Inflammatory macrophage treated with lipopolysaccharide for 4 hours (primary cell): Measurements from ENCODE around the gene NOP9.
"Not testable (repeated sequence)": the region's sequence is repeated elsewhere in the genome, so short reads cannot be mapped to it uniquely, and the experiment has no call there.

Experiments used
- DNase-seq: peaks from one replicate; pipeline ENCODE4 v3.0.0-alpha.2; 2020

The NOP9 gene

DNA sequence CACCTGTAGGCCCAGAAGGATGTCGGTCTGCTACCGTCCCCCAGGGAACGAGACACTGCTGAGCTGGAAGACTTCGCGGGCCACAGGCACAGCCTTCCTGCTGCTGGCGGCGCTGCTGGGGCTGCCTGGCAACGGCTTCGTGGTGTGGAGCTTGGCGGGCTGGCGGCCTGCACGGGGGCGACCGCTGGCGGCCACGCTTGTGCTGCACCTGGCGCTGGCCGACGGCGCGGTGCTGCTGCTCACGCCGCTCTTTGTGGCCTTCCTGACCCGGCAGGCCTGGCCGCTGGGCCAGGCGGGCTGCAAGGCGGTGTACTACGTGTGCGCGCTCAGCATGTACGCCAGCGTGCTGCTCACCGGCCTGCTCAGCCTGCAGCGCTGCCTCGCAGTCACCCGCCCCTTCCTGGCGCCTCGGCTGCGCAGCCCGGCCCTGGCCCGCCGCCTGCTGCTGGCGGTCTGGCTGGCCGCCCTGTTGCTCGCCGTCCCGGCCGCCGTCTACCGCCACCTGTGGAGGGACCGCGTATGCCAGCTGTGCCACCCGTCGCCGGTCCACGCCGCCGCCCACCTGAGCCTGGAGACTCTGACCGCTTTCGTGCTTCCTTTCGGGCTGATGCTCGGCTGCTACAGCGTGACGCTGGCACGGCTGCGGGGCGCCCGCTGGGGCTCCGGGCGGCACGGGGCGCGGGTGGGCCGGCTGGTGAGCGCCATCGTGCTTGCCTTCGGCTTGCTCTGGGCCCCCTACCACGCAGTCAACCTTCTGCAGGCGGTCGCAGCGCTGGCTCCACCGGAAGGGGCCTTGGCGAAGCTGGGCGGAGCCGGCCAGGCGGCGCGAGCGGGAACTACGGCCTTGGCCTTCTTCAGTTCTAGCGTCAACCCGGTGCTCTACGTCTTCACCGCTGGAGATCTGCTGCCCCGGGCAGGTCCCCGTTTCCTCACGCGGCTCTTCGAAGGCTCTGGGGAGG lies 11.3 kb downstream of the NOP9 start, which contains the start of gene LTB4R:
Gene LTB4R (plus strand): TSS at position 857 of the 959 bp plus-strand sequence. CDS start 4,150 bp downstream, outside the sequence.
- DNase-seq, result no peak

DNA sequence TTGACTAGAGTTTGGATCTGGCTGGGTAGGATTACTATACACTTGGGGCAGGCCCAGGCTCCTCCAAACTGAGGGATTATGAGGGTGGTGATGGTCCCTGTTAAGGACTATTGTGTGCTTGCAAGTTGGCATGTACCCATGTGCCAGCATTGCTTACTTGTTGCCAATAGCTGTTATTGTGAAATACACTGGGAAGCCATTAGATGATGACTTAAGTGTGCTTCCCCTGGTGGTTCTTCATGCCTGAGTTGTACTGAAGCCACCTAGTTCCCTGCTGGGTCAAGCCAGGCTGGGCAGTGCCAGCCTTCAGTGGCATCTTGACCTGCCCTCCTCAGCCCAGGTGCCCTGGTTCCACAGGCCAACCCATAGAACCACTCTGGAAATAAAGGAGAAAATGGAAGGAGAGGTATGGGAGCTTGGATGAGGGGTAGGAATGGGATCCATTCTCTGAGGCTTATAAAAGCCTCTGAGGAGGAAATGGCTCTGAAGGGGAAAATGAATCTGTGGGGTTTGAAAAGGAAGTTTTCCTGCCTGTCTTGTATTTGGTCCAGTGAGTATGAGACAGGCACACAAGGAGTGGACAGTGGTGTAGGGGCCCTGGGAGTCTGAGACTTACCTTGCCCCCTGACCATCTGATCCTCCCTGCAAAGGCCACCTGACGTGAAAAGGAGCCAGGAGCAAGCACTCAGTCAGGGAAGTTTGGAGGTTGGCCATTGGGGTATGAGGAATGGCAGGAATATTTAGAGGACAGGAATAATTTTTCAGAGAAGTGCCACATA lies 12.4 kb downstream of the NOP9 start:
- peak; percentile 87 for DNase-seq

DNA sequence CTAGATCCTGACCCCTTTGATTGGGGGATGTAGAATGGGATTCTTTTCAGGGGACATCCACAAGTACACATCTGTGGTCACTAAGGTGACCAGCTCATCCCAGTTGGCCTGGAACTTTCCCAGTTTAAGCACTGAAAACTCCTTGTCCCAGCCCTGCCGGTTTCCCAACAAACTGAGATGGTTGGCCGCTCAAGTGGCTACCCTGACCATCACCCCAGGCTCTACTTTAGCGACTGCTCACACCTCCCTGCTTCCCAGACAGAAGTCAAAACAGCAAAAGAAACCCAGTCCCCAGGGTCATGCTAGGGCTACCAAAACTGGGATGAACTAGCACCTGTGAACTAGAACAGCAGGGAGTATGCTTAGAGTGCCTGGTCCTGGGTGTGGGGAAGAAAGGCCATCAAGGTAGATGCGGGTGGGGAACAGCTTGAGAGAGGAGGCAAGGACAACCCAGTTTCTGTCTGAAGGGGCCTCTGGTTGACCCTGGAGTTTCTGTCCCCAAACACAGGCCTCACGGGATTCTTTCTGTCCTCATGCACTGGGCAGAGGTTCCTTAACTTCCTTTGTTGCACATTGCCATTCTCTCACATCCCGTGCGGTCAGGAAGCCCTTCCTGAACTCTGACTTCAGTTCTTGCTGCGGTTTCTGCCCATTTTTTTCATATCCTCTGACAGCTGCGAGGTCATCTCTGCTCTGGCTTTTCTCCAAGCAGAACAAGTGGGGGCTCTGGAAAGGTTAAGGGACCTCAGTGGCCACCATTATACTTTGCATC lies 13.3 kb downstream of the NOP9 start:
- DNase-seq, result peak; percentile 91

DNA sequence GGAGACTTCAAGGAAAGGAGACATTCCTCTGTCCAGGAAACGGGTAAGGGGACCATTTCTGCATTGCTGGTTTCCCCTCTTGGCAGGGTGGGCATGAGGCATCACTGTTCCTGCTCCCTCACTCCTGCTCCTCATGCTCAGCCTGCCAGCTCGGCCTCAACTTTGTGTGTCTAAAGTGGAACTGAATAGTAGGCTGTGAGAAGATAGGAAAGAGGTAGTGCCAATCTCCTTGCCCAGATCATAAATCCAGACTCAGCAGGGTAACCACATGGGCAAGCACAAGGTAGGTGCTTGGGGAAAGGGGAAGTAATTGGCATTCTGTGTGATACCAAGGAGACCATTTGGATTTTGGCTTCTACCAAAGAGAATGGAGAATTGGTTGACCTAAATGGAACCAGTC lies 14.3 kb downstream of the NOP9 start:
- peak; percentile 29 for DNase-seq

DNA sequence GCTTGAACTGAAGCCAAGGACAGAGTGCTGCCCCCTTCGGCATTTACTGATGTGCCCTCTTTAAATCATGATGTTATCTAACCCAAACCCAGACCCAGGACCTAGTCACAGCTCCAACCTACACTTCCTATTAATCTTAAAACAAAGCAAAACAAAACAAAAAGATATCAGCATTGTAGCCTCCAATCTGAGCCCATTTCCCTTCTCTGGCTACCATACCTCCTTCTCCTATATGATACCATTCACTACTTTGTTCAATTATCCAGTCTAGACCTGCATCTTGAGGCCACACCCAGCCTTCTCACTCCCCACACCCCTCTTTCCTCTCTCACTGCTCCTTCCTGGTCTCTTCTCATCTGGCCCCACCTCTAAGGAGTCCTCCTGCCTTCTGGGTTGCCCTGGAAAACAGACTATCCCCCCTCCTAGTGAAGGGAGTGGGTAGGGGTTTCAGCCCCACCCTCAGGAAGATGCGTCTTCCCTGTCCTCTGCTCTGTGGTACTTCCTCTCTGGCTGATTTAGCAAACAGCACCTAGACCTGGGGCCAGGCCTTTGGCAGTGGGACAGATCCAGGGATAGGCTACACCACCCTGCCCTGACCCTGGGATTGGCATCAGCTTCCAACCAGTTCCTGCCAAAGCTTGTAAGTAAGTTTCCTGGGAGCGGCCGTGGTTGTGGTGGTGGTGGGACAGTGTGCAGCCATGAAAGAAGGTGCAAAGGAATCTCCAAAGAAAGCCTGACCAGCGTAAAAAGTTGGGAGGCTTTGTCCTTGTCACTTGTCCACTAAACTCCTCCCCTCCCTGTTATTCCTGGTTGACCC lies 14.9 kb downstream of the NOP9 start:
- no peak for DNase-seq

DNA sequence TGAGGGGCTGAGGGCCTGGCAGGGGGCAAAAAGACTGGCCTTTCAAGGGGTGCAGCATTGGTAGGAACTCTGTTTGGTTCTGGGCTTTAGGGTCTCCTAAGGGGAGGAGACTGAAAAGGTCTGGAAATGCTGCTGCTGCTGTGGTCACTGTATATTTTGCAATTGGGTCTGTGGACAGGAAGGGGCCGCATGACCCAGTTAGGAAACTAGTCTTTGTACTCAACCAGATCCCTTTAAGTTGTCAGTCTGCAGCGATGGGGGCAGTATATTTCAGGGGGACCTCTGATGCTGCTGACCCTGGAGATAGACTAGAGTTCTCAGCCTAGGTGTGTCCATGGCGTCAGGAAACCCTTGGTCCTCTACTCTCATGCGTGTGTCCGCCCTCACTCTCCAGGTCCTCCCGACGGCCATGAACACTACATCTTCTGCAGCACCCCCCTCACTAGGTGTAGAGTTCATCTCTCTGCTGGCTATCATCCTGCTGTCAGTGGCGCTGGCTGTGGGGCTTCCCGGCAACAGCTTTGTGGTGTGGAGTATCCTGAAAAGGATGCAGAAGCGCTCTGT lies 15.7 kb downstream of the NOP9 start:
- peak; percentile 43 for DNase-seq

DNA sequence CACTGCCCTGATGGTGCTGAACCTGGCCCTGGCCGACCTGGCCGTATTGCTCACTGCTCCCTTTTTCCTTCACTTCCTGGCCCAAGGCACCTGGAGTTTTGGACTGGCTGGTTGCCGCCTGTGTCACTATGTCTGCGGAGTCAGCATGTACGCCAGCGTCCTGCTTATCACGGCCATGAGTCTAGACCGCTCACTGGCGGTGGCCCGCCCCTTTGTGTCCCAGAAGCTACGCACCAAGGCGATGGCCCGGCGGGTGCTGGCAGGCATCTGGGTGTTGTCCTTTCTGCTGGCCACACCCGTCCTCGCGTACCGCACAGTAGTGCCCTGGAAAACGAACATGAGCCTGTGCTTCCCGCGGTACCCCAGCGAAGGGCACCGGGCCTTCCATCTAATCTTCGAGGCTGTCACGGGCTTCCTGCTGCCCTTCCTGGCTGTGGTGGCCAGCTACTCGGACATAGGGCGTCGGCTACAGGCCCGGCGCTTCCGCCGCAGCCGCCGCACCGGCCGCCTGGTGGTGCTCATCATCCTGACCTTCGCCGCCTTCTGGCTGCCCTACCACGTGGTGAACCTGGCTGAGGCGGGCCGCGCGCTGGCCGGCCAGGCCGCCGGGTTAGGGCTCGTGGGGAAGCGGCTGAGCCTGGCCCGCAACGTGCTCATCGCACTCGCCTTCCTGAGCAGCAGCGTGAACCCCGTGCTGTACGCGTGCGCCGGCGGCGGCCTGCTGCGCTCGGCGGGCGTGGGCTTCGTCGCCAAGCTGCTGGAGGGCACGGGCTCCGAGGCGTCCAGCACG lies 16.4 kb downstream of the NOP9 start:
- DNase-seq, result no peak

DNA sequence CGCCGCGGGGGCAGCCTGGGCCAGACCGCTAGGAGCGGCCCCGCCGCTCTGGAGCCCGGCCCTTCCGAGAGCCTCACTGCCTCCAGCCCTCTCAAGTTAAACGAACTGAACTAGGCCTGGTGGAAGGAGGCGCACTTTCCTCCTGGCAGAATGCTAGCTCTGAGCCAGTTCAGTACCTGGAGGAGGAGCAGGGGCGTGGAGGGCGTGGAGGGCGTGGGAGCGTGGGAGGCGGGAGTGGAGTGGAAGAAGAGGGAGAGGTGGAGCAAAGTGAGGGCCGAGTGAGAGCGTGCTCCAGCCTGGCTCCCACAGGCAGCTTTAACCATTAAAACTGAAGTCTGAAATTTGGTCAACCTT lies 16.9 kb downstream of the NOP9 start:
- no peak for DNase-seq

DNA sequence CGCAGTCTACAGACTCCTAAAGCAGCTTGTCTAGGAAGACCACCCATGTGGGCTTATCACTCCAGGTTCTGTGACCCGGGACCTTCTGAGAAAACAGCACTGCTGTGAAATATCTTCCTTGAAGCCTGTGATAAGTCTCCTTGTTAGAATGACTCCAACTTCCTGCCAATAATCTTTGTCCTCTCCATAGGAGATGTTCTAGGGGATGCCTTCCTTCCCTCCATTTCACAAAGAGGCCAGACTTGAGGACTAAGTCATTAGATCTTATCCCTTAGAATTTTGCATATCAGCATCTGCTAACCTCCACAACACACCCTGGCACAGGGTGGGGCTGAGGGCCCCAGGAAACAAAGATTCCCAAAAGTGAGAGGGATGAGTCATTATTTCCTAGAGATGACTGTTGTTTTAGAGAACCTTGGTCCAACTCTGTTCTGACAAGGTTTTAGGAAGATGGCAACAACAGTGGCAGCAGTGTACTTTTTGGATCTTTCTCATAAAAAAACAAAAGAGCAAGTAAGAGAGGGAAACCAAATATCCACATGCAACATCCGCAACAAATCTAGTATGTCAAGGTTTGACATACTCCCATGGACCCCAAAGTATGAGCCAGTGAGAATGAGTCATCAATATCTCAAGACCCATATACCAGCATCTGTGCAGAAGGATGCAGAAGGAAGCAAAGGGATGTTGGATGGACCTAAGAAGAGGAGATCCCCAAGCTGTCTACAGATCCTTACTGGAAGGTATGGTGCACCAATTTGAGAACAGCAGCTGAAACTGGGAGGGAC lies 17.7 kb downstream of the NOP9 start:
- peak; percentile 42 for DNase-seq

DNA sequence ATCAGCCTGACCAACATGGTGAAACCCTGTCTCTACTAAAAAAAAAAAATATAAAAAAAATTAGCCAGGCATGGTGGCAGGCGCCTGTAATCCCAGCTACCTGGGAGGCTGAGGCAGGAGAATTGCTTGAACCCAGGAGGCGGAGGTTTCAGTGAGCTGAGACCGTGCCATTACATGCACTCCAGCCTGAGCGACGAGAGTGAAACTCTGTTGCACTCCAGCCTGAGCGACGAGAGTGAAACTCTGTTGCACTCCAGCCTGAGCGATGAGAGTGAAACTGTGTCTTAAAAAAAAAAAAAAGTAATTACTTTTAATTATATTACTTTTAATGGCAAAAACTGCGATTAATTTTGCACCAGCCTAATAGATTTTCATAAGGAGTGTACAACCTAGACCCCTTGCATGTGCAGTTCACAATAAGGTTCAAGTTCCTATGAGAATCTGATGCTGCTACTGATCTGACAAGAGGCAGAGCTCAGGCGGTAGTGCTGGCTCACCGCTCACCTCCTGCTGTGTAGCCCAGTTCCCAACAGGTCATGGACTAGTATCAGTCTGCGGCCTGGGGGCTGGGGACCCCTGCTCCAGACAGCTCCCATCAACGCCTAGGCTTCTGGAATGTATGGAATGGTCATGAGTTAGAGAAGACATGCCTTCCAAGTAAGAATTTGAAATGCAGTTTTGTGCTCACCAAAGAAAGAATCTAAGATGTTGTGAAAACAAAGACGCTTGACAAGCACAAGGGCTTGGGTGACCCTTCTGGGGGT lies 21.7 kb downstream of the NOP9 start:
- DNase-seq, result no peak

DNA sequence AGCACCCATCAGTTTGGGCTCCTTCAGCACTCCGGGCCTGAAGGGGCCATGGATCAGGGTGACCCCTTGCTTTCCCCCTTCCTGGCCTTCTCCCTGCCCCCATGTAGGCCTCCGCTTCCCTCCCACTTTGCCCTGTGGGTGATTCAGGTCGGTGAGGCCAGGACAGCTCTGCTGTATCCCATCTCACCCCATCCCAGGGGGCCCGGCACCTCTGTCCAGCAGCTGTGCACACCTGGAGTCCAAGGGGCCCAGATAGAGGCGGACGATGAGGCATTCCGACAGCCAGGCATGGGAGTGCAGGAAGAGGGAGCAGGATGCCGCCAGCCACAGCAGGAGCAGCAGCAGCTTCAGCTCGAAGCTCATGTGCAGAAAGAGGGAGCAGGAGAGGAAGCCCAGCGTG lies 23.0 kb downstream of the NOP9 start:
- no peak for DNase-seq

DNA sequence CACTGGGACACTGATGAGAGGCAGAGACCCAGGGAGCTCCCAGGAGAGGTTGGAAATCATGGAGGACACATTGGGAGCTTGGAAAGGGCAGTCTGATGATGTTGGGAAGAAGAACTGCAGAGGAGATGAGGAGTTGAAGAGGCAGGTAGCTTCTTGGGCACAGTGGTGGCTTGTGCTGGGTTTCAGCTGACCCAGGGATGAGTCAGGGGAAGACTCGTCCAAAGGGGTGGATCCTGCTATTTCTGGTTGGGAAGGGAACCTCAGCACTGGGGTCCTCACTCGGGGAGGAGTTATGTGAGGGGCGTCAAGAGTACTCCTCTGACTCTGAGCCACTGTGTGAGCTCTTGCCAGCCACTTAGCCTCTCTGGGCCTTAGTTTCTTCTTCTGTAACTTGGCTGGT lies 23.7 kb downstream of the NOP9 start:
- no peak for DNase-seq

DNA sequence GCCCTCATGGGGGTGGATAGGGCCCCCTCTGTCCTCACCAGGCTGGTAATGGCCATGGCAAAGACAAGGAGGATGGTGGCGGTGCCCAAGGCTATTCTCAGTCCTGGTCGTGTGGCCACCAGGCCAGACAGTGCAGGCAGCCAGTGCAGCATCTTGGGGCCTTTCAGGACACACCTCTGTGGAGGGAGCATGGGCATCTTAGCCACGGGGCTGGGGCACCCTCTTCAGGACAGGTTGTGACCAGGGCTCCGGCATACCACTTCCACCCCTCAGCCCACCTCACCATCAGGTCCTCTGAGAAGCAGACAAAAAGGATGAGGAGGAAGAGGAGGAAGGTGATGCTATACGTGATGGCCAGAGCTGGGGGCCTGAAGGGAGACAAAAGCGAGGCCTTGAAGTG lies 24.4 kb downstream of the NOP9 start:
- DNase-seq, result no peak

DNA sequence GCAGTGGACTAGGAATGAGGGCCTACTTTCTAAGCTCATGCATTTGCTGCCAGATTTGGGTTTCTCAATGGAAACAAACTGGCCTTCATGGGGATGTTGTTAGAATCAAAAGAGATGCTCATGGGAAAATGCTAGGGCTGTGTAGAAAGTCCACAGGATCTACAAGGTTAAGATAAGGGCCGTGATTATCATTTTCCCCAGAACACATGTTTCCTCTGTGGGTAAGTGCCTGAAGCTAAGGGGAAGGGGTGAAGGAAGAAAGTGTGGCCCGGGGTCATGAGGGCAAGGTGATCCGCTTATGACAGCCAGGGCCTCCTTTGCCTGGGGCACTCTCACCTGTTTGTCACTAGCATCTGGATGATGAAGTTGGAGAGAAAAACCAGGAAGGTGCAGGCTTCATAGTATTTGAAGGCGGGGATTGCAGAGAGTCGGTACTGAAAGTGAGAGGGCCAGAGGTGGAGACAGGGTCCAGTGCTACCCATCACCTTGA lies 25.4 kb downstream of the NOP9 start:
- DNase-seq, result no peak

DNA sequence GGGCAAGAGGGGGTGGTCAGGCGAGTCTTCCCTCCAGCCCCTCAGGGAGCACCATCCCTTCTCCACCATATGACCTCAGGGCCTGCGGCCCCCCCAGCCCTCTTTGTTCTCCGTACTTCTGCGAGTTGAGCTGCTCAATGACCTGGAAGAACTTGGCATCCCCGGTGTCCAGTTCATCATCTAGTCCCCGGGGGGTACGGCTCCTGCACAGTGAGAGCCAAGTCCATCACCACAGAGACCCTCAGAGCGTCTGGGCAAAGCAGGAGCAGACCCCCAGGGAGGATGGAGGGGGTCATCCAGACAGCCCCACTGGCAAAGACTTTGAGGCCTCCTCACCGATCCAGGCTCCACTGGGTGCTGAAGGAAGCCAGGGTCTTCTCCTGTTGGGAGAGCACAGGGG lies 26.3 kb downstream of the NOP9 start:
- no peak for DNase-seq

DNA sequence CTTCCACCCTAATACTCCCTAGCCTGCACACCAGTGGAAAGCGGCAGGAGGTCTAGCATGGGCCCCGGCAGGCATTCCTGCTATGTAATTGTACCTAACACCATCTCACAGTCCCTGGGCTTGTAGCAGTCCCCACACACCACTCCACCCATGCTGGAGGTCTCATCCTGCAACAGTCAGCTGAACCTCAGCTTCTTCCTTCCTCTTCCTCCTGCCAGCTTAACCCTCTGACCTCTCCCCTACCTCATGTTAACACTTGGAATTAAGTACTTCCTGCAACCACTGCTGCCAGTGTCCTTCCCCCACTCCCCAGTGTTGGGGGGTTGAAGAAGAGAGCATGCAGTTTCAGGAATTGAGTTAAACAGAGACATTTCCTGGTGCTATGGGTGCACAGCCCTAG lies 27.7 kb downstream of the NOP9 start:
- DNase-seq, result no peak

DNA sequence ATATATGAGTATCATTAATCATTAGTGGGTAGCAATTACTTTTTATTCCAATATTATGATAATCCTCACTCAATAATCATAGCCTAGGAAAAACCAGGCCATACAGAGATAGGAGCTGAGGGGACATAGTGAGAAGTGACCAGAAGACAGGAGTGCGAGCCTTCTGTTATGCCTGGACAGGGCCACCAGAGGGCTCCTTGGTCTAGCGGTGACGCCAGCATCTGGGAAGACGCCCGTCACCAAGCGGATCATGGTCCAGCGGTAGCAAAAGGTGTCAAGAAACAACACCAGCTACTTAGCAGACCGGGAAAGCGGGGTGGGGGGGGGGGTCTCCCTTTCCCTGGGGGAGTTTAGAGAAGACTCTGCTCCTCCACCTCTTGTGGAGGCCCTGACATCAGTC lies 28.3 kb downstream of the NOP9 start:
- DNase-seq, result not testable (repeated sequence)

DNA sequence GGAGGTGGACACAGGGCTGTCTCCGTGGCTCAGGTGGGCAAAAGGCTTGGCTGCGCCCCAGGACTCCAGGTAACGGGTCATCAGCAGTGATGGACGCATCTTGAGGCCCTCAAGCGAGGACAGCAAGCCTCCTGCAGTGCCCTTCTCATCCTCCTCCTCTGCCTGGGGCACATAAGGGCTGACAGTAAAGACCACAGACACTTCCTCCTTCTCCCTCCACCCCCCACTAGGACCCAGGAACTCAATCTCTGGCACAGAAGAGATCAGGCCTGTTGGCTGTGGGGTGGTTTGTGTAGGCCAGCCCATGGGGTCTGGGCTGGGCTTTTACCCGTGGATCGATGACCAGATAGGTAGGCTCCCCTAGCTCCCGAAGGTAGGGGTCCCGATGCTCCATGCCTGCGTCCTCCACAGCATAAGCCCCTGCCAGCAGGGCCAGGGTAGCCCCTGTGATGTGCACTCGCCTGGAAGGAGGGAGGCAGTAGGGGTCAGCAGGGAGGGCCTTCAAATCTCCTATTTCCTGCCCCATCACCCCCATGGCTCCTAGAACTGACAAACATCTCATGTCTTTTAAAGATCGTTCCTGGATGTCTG lies 29.5 kb downstream of the NOP9 start:
- DNase-seq, result no peak

DNA sequence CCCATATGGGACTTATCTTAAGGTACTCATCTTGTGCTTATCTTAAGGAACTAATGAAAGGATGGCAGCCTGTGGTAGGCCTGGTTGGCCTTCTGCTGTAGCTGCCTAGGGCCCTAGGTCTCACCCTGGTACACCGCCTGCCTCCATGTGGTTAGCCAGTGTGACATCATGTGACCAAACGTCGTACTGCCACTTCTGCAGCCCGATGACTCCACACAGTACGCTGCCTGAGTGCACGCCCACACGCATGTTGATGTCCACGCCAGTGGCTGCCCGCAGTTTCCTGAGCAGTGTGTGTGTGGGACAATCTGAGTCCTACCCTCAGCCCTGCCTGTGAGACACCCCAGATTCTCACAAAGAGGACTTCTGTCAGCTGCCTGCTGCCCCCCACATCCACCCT lies 30.1 kb downstream of the NOP9 start:
- peak; percentile 97 for DNase-seq
